NT2/D1 (cell line): Measurements from ENCODE around the gene BRPF3.

ENCODE experiments used
- SUZ12 ChIP-seq: IDR thresholded peaks from 2 replicates; pipeline ENCODE4 v1.6.1; 2011; ENCODE audit not compliant: insufficient read length, insufficient read depth; ENCODE audit errors: extremely low read depth
- YY1 ChIP-seq: IDR thresholded peaks from 2 replicates; pipeline ENCODE4 v1.6.1; 2011; ENCODE audit not compliant: insufficient read length, insufficient read depth

- TF ChIP-seq YY1: no peak
- TF ChIP-seq SUZ12: no peak
Observed at GRCh38 chr6:36155662-36156061, 40.9 kb upstream of the BRPF3 start.
